NCI-H128 (cell line): Measurements from ENCODE around the gene DLX3.

Source experiments
- DNase-seq: peaks from one replicate; lab custom pipeline; 2025; ENCODE audit not compliant: unreplicated experiment; lab: John Stamatoyannopoulos, UW

Gene DLX3

GRCh38 chr17:49973271-49973615 is 21.8 kb downstream of the DLX3 start:
- DNase-seq = no peak

- DNase-seq = no peak
Measured at GRCh38 chr17:49972486-49973270, 22.3 kb downstream of the DLX3 start.

GRCh38 chr17:49971848-49972485 is 23.1 kb downstream of the DLX3 start:
- no peak for DNase-seq

- no peak for DNase-seq
Measured at GRCh38 chr17:49971199-49971847, 23.7 kb downstream of the DLX3 start.

GRCh38 chr17:49970498-49970897 is 24.5 kb downstream of the DLX3 start:
- no peak for DNase-seq

GRCh38 chr17:49969795-49970389 is 25.1 kb downstream of the DLX3 start:
- DNase-seq = no peak

- DNase-seq = no peak
Measured at GRCh38 chr17:49969134-49969759, 25.8 kb downstream of the DLX3 start, which contains the start of gene DLX4. TSS of gene DLX4 (plus strand) at chr17:49969190. CDS start at chr17:49969469, 279 bp downstream.

GRCh38 chr17:49968405-49969133 is 26.5 kb downstream of the DLX3 start:
- no peak for DNase-seq

GRCh38 chr17:49967621-49968404 is 27.2 kb downstream of the DLX3 start:
- DNase-seq = no peak

- DNase-seq = no peak
Measured at GRCh38 chr17:49967205-49967604, 27.8 kb downstream of the DLX3 start.

- no peak for DNase-seq
Measured at GRCh38 chr17:49966767-49967166, 28.3 kb downstream of the DLX3 start.

- DNase-seq = no peak
Measured at GRCh38 chr17:49965524-49965909, 29.5 kb downstream of the DLX3 start.

- DNase-seq = no peak
Measured at GRCh38 chr17:49964769-49965523, 30.1 kb downstream of the DLX3 start.

- DNase-seq = no peak
Measured at GRCh38 chr17:49964303-49964768, 30.7 kb downstream of the DLX3 start.

GRCh38 chr17:49963626-49964302 is 31.3 kb downstream of the DLX3 start:
- DNase-seq = no peak

- DNase-seq = no peak
Measured at GRCh38 chr17:49963309-49963625, 31.8 kb downstream of the DLX3 start.

GRCh38 chr17:49962599-49963308 is 32.3 kb downstream of the DLX3 start:
- DNase-seq = no peak
